Fibroblast of lung (primary cell): ENCODE measurements around the gene ALPG. TPM values are rescaled to one million over a fixed set of nuclear protein-coding genes. Genes with fewer than 3 reads are reported as not detected.

ENCODE experiments used
- DNase-seq, 2 donors: peaks; one replicate each; pipeline versions ENCODE4 v3.0.0 to v3.0.0-alpha.2; 2010; ENCODE audit warnings: low read depth in 2 of 2
- H2AFZ ChIP-seq: 2 replicates; pipeline ENCODE4 v1.5.1; 2012; ENCODE audit warnings: low read length, control low read depth, inconsistent platforms
- H3K27ac ChIP-seq: 2 replicates; pipeline ENCODE4 v1.5.1; 2011; ENCODE audit warnings: low read length, control low read depth; ENCODE audit not compliant: insufficient read depth
- H3K27me3 ChIP-seq: 2 replicates; pipeline ENCODE4 v1.5.1; 2011; ENCODE audit warnings: mild to moderate bottlenecking, low read length; ENCODE audit not compliant: control insufficient read depth, insufficient read depth
- H3K36me3 ChIP-seq: 2 replicates; pipeline ENCODE4 v1.5.1; 2011; ENCODE audit warnings: low read length; ENCODE audit not compliant: control insufficient read depth, insufficient read depth
- H3K4me1 ChIP-seq: 2 replicates; pipeline ENCODE4 v1.5.1; 2011; ENCODE audit warnings: low read length; ENCODE audit not compliant: control insufficient read depth, insufficient read depth; ENCODE audit errors: extremely low read depth
- H3K4me2 ChIP-seq: 2 replicates; pipeline ENCODE4 v1.5.1; 2011; ENCODE audit warnings: low read length, control low read depth; ENCODE audit not compliant: insufficient read depth; ENCODE audit errors: extremely low read depth
- H3K4me3 ChIP-seq, 4 experiments: fragments of 200-600 bp in 1 of 4; sonication (generic) in 1 of 4; replicated peaks in 1 of 4; 2 replicates each; pipeline ENCODE4 v1.5.1; 2011 to 2016; ENCODE audit warnings: low read length in 4 of 4, low read depth in 3 of 4, mild to moderate bottlenecking in 3 of 4, control low read depth in 2 of 4, inconsistent platforms in 1 of 4, mixed read lengths in 1 of 4; ENCODE audit not compliant: insufficient read depth in 1 of 4; ENCODE audit errors: control extremely low read depth in 1 of 4
- H3K79me2 ChIP-seq: 2 replicates; pipeline ENCODE4 v1.5.1; 2012; ENCODE audit warnings: mild to moderate bottlenecking, low read length, inconsistent platforms; ENCODE audit not compliant: control insufficient read depth, insufficient read depth
- H3K9ac ChIP-seq: 2 replicates; pipeline ENCODE4 v1.5.1; 2011; ENCODE audit warnings: mild to moderate bottlenecking, low read length, control low read depth; ENCODE audit not compliant: insufficient read depth
- H3K9me3 ChIP-seq: 2 replicates; pipeline ENCODE4 v1.5.1; 2012; ENCODE audit warnings: low read depth, low read length; ENCODE audit not compliant: control insufficient read depth, insufficient read depth
- H4K20me1 ChIP-seq: 2 replicates; pipeline ENCODE4 v1.5.1; 2011; ENCODE audit warnings: low read length; ENCODE audit not compliant: control insufficient read depth, insufficient read depth; ENCODE audit errors: extremely low read depth
- CTCF ChIP-seq, 2 donors: IDR thresholded peaks in 1 of 2; conservative IDR thresholded peaks in 1 of 2; 1 replicate in 1 of 2; 2 replicates in 1 of 2; pipeline ENCODE4 v1.5.1; 2011 to 2012; ENCODE audit warnings: low read length in 2 of 2, control low read depth in 1 of 2, inconsistent platforms in 1 of 2, low read depth in 1 of 2, mild to moderate bottlenecking in 1 of 2
- EZH2 ChIP-seq: IDR thresholded peaks from 2 replicates; pipeline ENCODE4 v1.5.1; 2012; ENCODE audit warnings: low read length, control low read depth, mild to moderate bottlenecking; ENCODE audit errors: missing control alignments
- polyA plus RNA-seq, 2 donors: library from polyadenylated mRNA; depleted of rRNA in 1 of 2; stranded (reverse) in 1 of 2; unstranded in 1 of 2; fragments of >200 nt; gene quantifications; 2 replicates each; pipeline ENCODE4 v1.2.1, GENCODE V29; 2011 to 2012; ENCODE audit warnings: missing spikeins in 1 of 2
- total RNA-seq: library from RNA; depleted of rRNA; stranded (reverse); fragments of >200 nt; gene quantifications from 2 replicates; pipeline ENCODE4 v1.2.1, GENCODE V29; 2014

The ALPG gene
- total and polyA plus RNA-seq, 2 donors (not counting 1 experiment from before 2014, with no cell fraction given), result not detected

DNA sequence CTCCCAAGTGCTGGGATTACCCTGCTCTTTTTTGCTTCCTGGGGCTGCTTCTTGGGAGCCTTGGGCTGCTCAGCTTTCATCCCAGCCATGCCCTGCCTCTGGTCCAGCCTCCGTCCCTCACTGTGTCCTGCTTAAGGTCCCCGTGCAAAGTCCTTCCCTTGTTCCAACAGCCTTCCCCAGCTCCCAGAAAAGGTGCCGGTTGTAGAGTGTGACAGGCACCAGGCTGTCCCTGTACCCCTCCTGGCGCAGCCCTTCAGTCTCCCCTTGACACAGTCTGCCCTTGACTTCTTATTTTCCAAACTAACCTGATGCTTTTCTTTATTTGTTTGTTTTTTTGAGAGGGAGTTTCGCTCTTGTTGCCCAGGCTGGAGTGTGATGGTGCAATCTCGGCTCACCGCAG lies 29.2 kb downstream of the ALPG start:
- no peak for TF ChIP-seq CTCF (conservative IDR thresholded peaks at IDR 0.05 in 1 of 2, IDR thresholded peaks at IDR 0.05 in 1 of 2; ENCODE audit: low read depth in 1 of 2, low read length in 2 of 2)
- TF ChIP-seq EZH2, result no peak
- H2AFZ ChIP-seq, result no peak overlapping the region
- no peak for DNase-seq
- no peak overlapping the region for H3K4me2 ChIP-seq
- H3K27me3 ChIP-seq, result no peaks in the 10 kb centered on the region
- H3K36me3 ChIP-seq, result no peaks in the 10 kb centered on the region
- no peak overlapping the region for H3K27ac ChIP-seq
- H3K9ac ChIP-seq, result no peak overlapping the region
- H3K4me1 ChIP-seq, result no peaks in the 10 kb centered on the region
- no peaks in the 10 kb centered on the region for H4K20me1 ChIP-seq
- no peaks in the 10 kb centered on the region for H3K79me2 ChIP-seq
- no peaks in the 10 kb centered on the region for H3K9me3 ChIP-seq
- no peak overlapping the region for H3K4me3 ChIP-seq

GRCh38 chr2:232436381-232437194 lies 29.9 kb downstream of the ALPG start:
- no peaks in the 10 kb centered on the region for H3K9me3 ChIP-seq
- DNase-seq, result no peak
- H3K27ac ChIP-seq, result no peak overlapping the region
- no peaks in the 10 kb centered on the region for H4K20me1 ChIP-seq
- no peak overlapping the region for H3K4me3 ChIP-seq
- H3K36me3 ChIP-seq, result no peaks in the 10 kb centered on the region
- TF ChIP-seq CTCF (conservative IDR thresholded peaks at IDR 0.05 in 1 of 2, IDR thresholded peaks at IDR 0.05 in 1 of 2; ENCODE audit: low read depth in 1 of 2, low read length in 2 of 2) (no peak), EZH2 (no peak)
- H3K9ac ChIP-seq, result no peak overlapping the region
- H3K4me1 ChIP-seq, result no peaks in the 10 kb centered on the region
- no peaks in the 10 kb centered on the region for H3K27me3 ChIP-seq
- H3K79me2 ChIP-seq, result no peaks in the 10 kb centered on the region
- H2AFZ ChIP-seq, result no peak overlapping the region
- H3K4me2 ChIP-seq, result no peak overlapping the region

- H3K4me1 ChIP-seq, result no peaks in the 10 kb centered on the region
- H2AFZ ChIP-seq, result no peak overlapping the region
- no peak overlapping the region for H3K4me3 ChIP-seq
- H3K27ac ChIP-seq, result no peak overlapping the region
- H3K27me3 ChIP-seq, result no peaks in the 10 kb centered on the region
- no peaks in the 10 kb centered on the region for H3K36me3 ChIP-seq
- no peaks in the 10 kb centered on the region for H4K20me1 ChIP-seq
- DNase-seq, result no peak
- no peaks in the 10 kb centered on the region for H3K79me2 ChIP-seq
- H3K9ac ChIP-seq, result no peak overlapping the region
- no peak for TF ChIP-seq EZH2
- TF ChIP-seq CTCF (conservative IDR thresholded peaks at IDR 0.05 in 1 of 2, IDR thresholded peaks at IDR 0.05 in 1 of 2; ENCODE audit: low read depth in 1 of 2, low read length in 2 of 2), result no peak
- H3K4me2 ChIP-seq, result no peak overlapping the region
- H3K9me3 ChIP-seq, result no peaks in the 10 kb centered on the region
Measured at GRCh38 chr2:232437195-232437571, 30.5 kb downstream of the ALPG start.
